Ovary (tissue), 9 donors: ENCODE data around the gene ZCWPW1. TPM values are rescaled to one million over a fixed set of nuclear protein-coding genes. Genes with fewer than 3 reads are reported as not detected.

ENCODE experiments used
- DNase-seq, 5 donors: peaks; one replicate each; pipeline ENCODE4 v3.0.0-alpha.2; 2019 to 2020
- H3K27ac ChIP-seq, 2 donors: fragments of 200-600 bp; one replicate each; pipeline versions ENCODE4 v1.5.1 to v1.8.0; 2019 to 2022
- H3K27me3 ChIP-seq: fragments of 200-600 bp; one replicate; pipeline ENCODE4 v1.8.0; 2022
- H3K36me3 ChIP-seq: fragments of 200-600 bp; sonication (generic); one replicate; pipeline ENCODE4 v1.5.1; 2019
- H3K4me1 ChIP-seq: one replicate; pipeline ENCODE4 v1.8.1; 2013; ENCODE audit warnings: mild to moderate bottlenecking, moderate library complexity; ENCODE audit not compliant: insufficient read depth
- H3K4me3 ChIP-seq: fragments of 200-600 bp; sonication (generic); one replicate; pipeline ENCODE4 v1.5.1; 2017
- H3K9me3 ChIP-seq, 2 donors: fragments of 200-600 bp in 1 of 2; sonication (generic) in 1 of 2; one replicate each; pipeline versions ENCODE4 v1.5.1 to v1.8.1; 2013 to 2019; ENCODE audit warnings: mild to moderate bottlenecking in 1 of 2, moderate library complexity in 1 of 2
- EP300 ChIP-seq: sonication (generic); formaldehyde crosslinking; IDR thresholded peaks from one replicate; pipeline ENCODE4 v1.6.1; 2017; ENCODE audit warnings: antibody characterized with exemption
- POLR2A ChIP-seq: fragments of 450-650 bp; IDR thresholded peaks from one replicate; pipeline ENCODE4 v1.6.1; 2017; ENCODE audit warnings: antibody characterized with exemption, mild to moderate bottlenecking, moderate library complexity
- WGBS, 3 donors: extraction: QIAGEN DNeasy Blood & Tissue Kit in 1 of 3; methylation state at CpG; one replicate each; pipeline versions ENCODE4 v1.1.5 to v1.1.7; 2013 to 2017; 5-methylcytosine and 5-hydroxymethylcytosine counted together
- intact Hi-C, 4 donors: fragments of 100-400 bp; cut with DNase I; formaldehyde crosslinking; loops; one replicate each; pipeline versions ENCODE4 v1.11.0 to v1.15.1; 2022 to 2023
- polyA plus RNA-seq, 2 donors: library from polyadenylated mRNA; stranded (reverse); fragments of 200-250 nt in 1 of 2; fragments of 350-450 nt in 1 of 2; fragmentation: Illumina TruSeq in 1 of 2; extraction: RNeasy Lipid Tissue Mini Kit (QIAGEN cat#74804) in 1 of 2; gene quantifications; one replicate each; pipeline ENCODE4 v1.2.3, GENCODE V29; 2013 to 2014
- total RNA-seq, 7 donors: library from RNA; depleted of rRNA in 2 of 7; stranded (reverse); fragments of >200 nt in 2 of 7; fragmentation: NEBNext Ultra II Directional in 3 of 7; extraction: Animal tissue kit (Norgen Biotek cat#: 25700) in 3 of 7; gene quantifications; one replicate each; pipeline versions ENCODE4 v1.1.0 to v1.2.4, GENCODE V29; 2016 to 2023
- TF ChIP-seq, protein P1 (sequence below), 3 donors: fragments of 450-650 bp in 2 of 3; fragments of 200-600 bp in 1 of 3; IDR thresholded peaks; one replicate each; pipeline versions ENCODE4 v1.5.1 to v1.8.0; 2016 to 2022; ENCODE audit warnings: antibody characterized with exemption in 3 of 3, mild to moderate bottlenecking in 1 of 3
- donor health status: DM: no; HTN: no; CAD: no; lungs with moderate emphysema.
- donor health status: DM: no; HTN: no; CAD: no.
- donor health status: Bipolar disorder and iron deficiency.
- donor health status: DM: yes; HTN: yes; CAD: no.
- donor health status: DM: no; HTN: no; CAD: no.
- donor health status: DM: yes; HTN: yes; CAD: no.

ZCWPW1 gene
- total and polyA plus RNA-seq, 9 donors, result 2.6 to 9.3 (median 6.2) TPM

DNA sequence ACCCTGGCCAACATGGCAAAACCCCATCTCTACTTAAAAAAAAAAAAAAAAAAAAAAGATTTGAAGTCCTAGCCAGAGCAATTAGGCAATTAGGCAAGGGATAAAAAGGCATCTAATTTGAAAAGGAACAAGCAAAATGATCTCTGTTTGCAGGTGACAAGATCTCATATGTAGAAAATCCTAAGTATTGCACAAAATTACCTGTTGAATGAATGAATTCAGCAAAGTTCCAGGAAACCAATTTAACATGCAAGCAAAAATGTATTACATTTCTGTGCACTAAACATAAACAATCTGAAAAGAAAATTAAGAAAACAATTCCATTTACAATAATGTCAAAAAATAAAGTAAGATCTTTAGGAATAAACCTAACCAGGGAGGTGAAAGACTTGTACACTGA lies 65.4 kb downstream of the ZCWPW1 start:
- H3K36me3 ChIP-seq, result no peaks in the 10 kb centered on the region
- TF ChIP-seq EP300 (no peak), POLR2A (no peak)
- TF ChIP-seq, protein P1, sequence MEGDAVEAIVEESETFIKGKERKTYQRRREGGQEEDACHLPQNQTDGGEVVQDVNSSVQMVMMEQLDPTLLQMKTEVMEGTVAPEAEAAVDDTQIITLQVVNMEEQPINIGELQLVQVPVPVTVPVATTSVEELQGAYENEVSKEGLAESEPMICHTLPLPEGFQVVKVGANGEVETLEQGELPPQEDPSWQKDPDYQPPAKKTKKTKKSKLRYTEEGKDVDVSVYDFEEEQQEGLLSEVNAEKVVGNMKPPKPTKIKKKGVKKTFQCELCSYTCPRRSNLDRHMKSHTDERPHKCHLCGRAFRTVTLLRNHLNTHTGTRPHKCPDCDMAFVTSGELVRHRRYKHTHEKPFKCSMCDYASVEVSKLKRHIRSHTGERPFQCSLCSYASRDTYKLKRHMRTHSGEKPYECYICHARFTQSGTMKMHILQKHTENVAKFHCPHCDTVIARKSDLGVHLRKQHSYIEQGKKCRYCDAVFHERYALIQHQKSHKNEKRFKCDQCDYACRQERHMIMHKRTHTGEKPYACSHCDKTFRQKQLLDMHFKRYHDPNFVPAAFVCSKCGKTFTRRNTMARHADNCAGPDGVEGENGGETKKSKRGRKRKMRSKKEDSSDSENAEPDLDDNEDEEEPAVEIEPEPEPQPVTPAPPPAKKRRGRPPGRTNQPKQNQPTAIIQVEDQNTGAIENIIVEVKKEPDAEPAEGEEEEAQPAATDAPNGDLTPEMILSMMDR (IDR thresholded peaks at IDR 0.05), result no peak

DNA sequence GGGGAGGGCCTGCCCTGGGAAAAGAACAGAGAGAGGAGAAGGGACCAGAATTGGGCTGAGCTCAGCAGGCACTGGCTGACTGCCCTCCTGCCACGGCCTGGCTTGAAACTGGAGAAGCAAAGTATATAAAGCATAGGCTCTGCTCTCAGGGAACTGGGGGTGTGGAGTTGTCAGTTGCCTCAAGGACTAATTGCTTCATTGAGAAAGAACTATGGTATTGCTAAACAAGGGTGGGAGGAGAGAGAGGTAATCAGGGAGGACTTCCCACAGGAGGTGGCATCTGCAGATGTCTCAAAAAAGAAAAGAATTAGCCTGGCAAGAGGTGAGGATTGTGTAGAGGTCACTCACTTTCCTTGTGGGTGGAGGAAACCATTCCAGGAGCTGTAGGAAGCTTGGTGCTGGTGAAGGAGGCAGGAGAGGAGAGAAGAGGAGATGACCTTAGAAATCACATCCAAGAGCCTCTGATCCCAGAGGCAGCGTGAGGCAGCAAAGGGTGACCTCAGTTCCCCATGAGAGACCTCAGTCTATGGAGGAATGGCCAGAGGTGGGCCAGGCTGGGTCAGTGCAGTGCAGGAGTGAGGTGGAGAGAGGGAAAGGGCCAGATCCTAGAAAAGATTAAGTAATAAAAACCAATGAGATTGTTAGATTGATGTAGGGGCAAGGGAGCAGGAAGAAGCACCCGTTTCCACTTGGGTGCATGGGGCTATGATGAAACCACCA lies 68.2 kb downstream of the ZCWPW1 start:
- no peak for DNase-seq
- no peak overlapping the region for H3K4me3 ChIP-seq
- no peaks in the 10 kb centered on the region for H3K27me3 ChIP-seq
- H3K27ac ChIP-seq, result no peak overlapping the region
- no peaks in the 10 kb centered on the region for H3K9me3 ChIP-seq
- H3K36me3 ChIP-seq, result no peaks in the 10 kb centered on the region
- intact Hi-C loops, result no loop called here
- H3K4me1 ChIP-seq, result no peaks in the 10 kb centered on the region
- TF ChIP-seq POLR2A, result no peak
- TF ChIP-seq EP300, result no peak
- TF ChIP-seq, protein P1 (IDR thresholded peaks at IDR 0.05), result no peak
- 88 to 89% (median 89%) methylated on average over 3 of the region's 3 CpGs for WGBS, 3 donors

More for the DNA sequence above, 65.4 kb downstream of the ZCWPW1 start:
- no peak for DNase-seq
- Histone ChIP-seq H3K4me1 (no peaks in the 10 kb centered on the region), H3K27me3 (no peaks in the 10 kb centered on the region), H3K4me3 (no peak overlapping the region), H3K27ac (no peak overlapping the region), H3K9me3 (no peaks in the 10 kb centered on the region)
- intact Hi-C loops, result no loop called here

DNA sequence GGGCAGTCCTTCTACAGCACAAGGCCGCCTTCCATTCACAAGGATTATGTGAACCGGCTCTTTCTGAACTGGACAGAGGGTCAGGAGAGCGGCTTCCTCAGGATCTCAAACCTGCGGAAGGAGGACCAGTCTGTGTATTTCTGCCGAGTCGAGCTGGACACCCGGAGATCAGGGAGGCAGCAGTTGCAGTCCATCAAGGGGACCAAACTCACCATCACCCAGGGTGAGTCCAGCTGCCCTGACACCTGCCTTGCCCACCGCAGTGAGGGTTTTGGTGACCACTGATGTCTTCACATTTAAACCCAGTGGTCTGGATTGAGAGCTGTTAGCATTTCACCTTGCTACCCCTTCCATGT lies 69.7 kb downstream of the ZCWPW1 start:
- Histone ChIP-seq H3K9me3 (no peaks in the 10 kb centered on the region), H3K36me3 (no peaks in the 10 kb centered on the region), H3K4me3 (no peak overlapping the region), H3K4me1 (no peaks in the 10 kb centered on the region), H3K27me3 (no peaks in the 10 kb centered on the region), H3K27ac (no peak overlapping the region)
- TF ChIP-seq POLR2A (no peak), EP300 (no peak)
- TF ChIP-seq, protein P1 (IDR thresholded peaks at IDR 0.05), result no peak
- intact Hi-C loops, result loop anchor here in 2 of 4 donors (10.0 kb wide), 2 partner anchors 46 to 1054 kb away; no protein-coding TSS in a partner anchor
- DNase-seq, result no peak
- 89 to 94% (median 92%) methylated on average over 8 of the region's 8 CpGs for WGBS, 3 donors

DNA sequence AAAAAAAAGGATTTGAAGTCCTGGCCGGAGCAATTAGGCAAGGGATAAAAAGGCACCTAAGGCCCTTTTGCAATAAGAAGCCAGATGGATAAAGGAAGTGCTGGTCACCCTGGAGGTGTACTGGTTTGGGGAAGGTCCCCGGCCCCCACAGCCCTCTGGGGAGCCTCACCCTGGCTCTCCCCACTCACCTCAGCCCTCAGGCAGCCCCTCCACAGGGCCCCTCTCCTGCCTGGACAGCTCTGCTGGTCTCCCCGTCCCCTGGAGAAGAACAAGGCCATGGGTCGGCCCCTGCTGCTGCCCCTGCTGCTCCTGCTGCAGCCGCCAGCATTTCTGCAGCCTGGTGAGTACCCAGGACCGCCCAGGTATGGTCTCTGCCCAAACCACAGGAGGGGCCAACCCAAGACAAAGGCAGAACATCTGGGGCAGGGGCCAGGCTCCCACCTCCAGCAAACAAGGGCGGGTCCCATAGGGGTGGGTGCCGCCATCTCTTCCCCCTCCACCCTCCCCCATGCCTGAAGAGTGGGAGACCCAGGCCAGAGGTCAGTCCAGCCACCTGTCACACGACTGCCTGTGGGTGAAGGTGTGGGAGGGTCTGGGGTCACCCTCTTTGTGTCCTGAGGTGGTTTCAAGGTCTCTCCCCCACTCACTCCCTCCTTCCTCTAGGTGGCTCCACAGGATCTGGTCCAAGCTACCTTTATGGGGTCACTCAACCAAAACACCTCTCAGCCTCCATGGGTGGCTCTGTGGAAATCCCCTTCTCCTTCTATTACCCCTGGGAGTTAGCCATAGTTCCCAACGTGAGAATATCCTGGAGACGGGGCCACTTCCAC lies 70.3 kb downstream of the ZCWPW1 start, which contains the start of gene PILRB:
PILRB (plus strand) TSS at position 91 of the 830 bp plus-strand sequence; CDS start at position 277, 186 bp downstream.
- Histone ChIP-seq H3K4me1 (no peaks in the 10 kb centered on the region), H3K4me3 (no peak within 1 kb of the TSS), H3K27ac (no peak within 1 kb of the TSS), H3K27me3 (no peaks in the 10 kb centered on the region), H3K9me3 (no peaks in the 10 kb centered on the region), H3K36me3 (no peaks in the 10 kb centered on the region)
- no peak for DNase-seq
- intact Hi-C loops, result loop anchor here in 2 of 4 donors (10.0 kb wide), 2 partner anchors 47 to 1053 kb away; no protein-coding TSS in a partner anchor
- WGBS, 3 donors, result 69 to 75% (median 71%) methylated on average over 11 of the region's 11 CpGs
- TF ChIP-seq, protein P1 (IDR thresholded peaks at IDR 0.05), result no peak
- TF ChIP-seq EP300 (no peak), POLR2A (no peak)
